Kidney epithelial cell (primary cell): ENCODE measurements around the gene DLG2. TPM values are rescaled to one million over a fixed set of nuclear protein-coding genes. Genes with fewer than 3 reads are reported as not detected.

Experiments used
- DNase-seq: peaks from one replicate; pipeline ENCODE4 v3.0.0-alpha.2; 2010; ENCODE audit warnings: low read depth
- H3K27me3 ChIP-seq: 2 replicates; pipeline ENCODE4 v1.6.0; 2011; ENCODE audit warnings: low read length; ENCODE audit not compliant: control insufficient read depth, insufficient read depth
- H3K36me3 ChIP-seq: 2 replicates; pipeline ENCODE4 v1.5.1; 2011; ENCODE audit warnings: low read length; ENCODE audit not compliant: control insufficient read depth, insufficient read depth
- H3K4me3 ChIP-seq: 2 replicates; pipeline ENCODE4 v1.5.1; 2011; ENCODE audit warnings: low read depth, mild to moderate bottlenecking, control low read depth, low read length
- CTCF ChIP-seq: IDR thresholded peaks from 2 replicates; pipeline ENCODE4 v1.5.1; 2011; ENCODE audit warnings: mild to moderate bottlenecking, moderate library complexity, low read length, control low read depth, inconsistent platforms; ENCODE audit not compliant: insufficient read depth, poor library complexity, severe bottlenecking
- total RNA-seq: library from RNA; depleted of rRNA; stranded (reverse); fragments of >200 nt; gene quantifications from 2 replicates; pipeline ENCODE4 v1.2.3, GENCODE V29; 2015

Gene DLG2
- total RNA-seq, 1 donor from 2014 or later: 0.75 TPM

- H3K27me3 ChIP-seq: no peaks in the 10 kb centered on the region
- no peak for TF ChIP-seq CTCF
- H3K36me3 ChIP-seq: no peaks in the 10 kb centered on the region
- DNase-seq: no peak
- no peak overlapping the region for H3K4me3 ChIP-seq
Observed at GRCh38 chr11:84819537-84819936, 807.6 kb downstream of the DLG2 start.

- H3K27me3 ChIP-seq: no peaks in the 10 kb centered on the region
- no peak for TF ChIP-seq CTCF
- no peak for DNase-seq
- H3K36me3 ChIP-seq: no peaks in the 10 kb centered on the region
- no peak overlapping the region for H3K4me3 ChIP-seq
Observed at GRCh38 chr11:84819128-84819527, 808.0 kb downstream of the DLG2 start.

- Histone ChIP-seq H3K36me3 (no peaks in the 10 kb centered on the region), H3K4me3 (no peak overlapping the region)
- DNase-seq: no peak
Observed at GRCh38 chr11:84817998-84818397, 809.1 kb downstream of the DLG2 start.

GRCh38 chr11:84812471-84812969 lies 814.6 kb downstream of the DLG2 start:
- no peaks in the 10 kb centered on the region for H3K36me3 ChIP-seq
- TF ChIP-seq CTCF: no peak
- no peaks in the 10 kb centered on the region for H3K27me3 ChIP-seq
- DNase-seq: no peak
- H3K4me3 ChIP-seq: no peak overlapping the region

More at GRCh38 chr11:84817998-84818397, 809.1 kb downstream of the DLG2 start:
- no peaks in the 10 kb centered on the region for H3K27me3 ChIP-seq
- TF ChIP-seq CTCF: no peak

GRCh38 chr11:84806354-84806753 lies 820.8 kb downstream of the DLG2 start:
- Histone ChIP-seq H3K27me3 (no peaks in the 10 kb centered on the region), H3K36me3 (no peaks in the 10 kb centered on the region), H3K4me3 (no peak overlapping the region)
- no peak for DNase-seq
- TF ChIP-seq CTCF: no peak

- H3K4me3 ChIP-seq: no peak overlapping the region
Observed at GRCh38 chr11:84804041-84804440, 823.1 kb downstream of the DLG2 start.

More at GRCh38 chr11:84804041-84804440, 823.1 kb downstream of the DLG2 start:
- no peak for TF ChIP-seq CTCF
- no peaks in the 10 kb centered on the region for H3K27me3 ChIP-seq
- H3K36me3 ChIP-seq: no peaks in the 10 kb centered on the region
- DNase-seq: no peak
